ENCODE results near the gene DISC1.
"Not testable (repeated sequence)": the region's sequence is repeated elsewhere in the genome, so short reads cannot be mapped to it uniquely, and the experiment has no call there.

The DISC1 gene

GRCh38 chr1:231590453-231591198 is 36.0 kb upstream of the DISC1 start:
- peak; percentile 41 for DNase-seq (ENCODE audit: low spot score)
- TF ChIP-seq, protein P1, sequence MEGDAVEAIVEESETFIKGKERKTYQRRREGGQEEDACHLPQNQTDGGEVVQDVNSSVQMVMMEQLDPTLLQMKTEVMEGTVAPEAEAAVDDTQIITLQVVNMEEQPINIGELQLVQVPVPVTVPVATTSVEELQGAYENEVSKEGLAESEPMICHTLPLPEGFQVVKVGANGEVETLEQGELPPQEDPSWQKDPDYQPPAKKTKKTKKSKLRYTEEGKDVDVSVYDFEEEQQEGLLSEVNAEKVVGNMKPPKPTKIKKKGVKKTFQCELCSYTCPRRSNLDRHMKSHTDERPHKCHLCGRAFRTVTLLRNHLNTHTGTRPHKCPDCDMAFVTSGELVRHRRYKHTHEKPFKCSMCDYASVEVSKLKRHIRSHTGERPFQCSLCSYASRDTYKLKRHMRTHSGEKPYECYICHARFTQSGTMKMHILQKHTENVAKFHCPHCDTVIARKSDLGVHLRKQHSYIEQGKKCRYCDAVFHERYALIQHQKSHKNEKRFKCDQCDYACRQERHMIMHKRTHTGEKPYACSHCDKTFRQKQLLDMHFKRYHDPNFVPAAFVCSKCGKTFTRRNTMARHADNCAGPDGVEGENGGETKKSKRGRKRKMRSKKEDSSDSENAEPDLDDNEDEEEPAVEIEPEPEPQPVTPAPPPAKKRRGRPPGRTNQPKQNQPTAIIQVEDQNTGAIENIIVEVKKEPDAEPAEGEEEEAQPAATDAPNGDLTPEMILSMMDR (IDR thresholded peaks at IDR 0.05; ENCODE audit: extremely low read depth, missing control alignments), result peak; percentile 59

- TF ChIP-seq, protein P1 (IDR thresholded peaks at IDR 0.05; ENCODE audit: extremely low read depth, missing control alignments), result no peak
- DNase-seq (ENCODE audit: low spot score), result no peak
Measured at GRCh38 chr1:231591466-231591865, 35.1 kb upstream of the DISC1 start.

GRCh38 chr1:231592809-231593208 is 33.8 kb upstream of the DISC1 start:
- DNase-seq (ENCODE audit: low spot score), result no peak
- TF ChIP-seq, protein P1 (IDR thresholded peaks at IDR 0.05; ENCODE audit: extremely low read depth, missing control alignments), result no peak

DNA sequence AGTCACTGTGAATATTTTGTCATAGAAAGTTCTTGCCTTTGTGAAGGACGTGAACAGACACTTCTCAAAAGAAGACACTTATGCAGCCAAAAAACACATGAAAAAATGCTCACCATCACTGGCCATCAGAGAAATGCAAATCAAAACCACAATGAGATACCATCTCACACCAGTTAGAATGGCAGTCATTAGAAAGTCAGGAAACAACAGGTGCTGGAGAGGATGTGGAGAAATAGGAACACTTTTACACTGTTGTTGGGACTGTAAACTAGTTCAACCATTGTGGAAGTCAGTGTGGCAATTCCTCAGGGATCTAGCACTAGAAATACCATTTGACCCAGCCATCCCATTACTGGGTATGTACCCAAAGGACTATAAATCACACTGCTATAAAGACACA is 33.3 kb upstream of the DISC1 start:
- not testable (repeated sequence) for DNase-seq (ENCODE audit: low spot score)

- TF ChIP-seq, protein P1 (IDR thresholded peaks at IDR 0.05; ENCODE audit: extremely low read depth, missing control alignments), result no peak
Measured at GRCh38 chr1:231594123-231594522, 32.5 kb upstream of the DISC1 start.

GRCh38 chr1:231594749-231595148 is 31.8 kb upstream of the DISC1 start:
- no peak for DNase-seq (ENCODE audit: low spot score)
- TF ChIP-seq, protein P1 (IDR thresholded peaks at IDR 0.05; ENCODE audit: extremely low read depth, missing control alignments), result no peak

More at GRCh38 chr1:231594123-231594522, 32.5 kb upstream of the DISC1 start:
- no peak for DNase-seq (ENCODE audit: low spot score)

GRCh38 chr1:231596337-231596791 is 30.2 kb upstream of the DISC1 start:
- TF ChIP-seq, protein P1 (IDR thresholded peaks at IDR 0.05; ENCODE audit: extremely low read depth, missing control alignments), result no peak

GRCh38 chr1:231597971-231598370 is 28.6 kb upstream of the DISC1 start:
- DNase-seq (ENCODE audit: low spot score), result no peak
- TF ChIP-seq, protein P1 (IDR thresholded peaks at IDR 0.05; ENCODE audit: extremely low read depth, missing control alignments), result no peak

More at GRCh38 chr1:231596337-231596791, 30.2 kb upstream of the DISC1 start:
- DNase-seq (ENCODE audit: low spot score), result no peak

Measured in GM20000 (cell line).